Fibroblast of lung (primary cell): ENCODE results near the gene TNFSF12. TPM values are rescaled to one million over a fixed set of nuclear protein-coding genes. Genes with fewer than 3 reads are reported as not detected.
A peak's percentile ranks its signal among the peaks of the same experiment; 100 is the strongest.

ENCODE experiments used
- DNase-seq, 2 donors: peaks; one replicate each; pipeline versions ENCODE4 v3.0.0 to v3.0.0-alpha.2; 2010; ENCODE audit warnings: low read depth in 2 of 2
- H2AFZ ChIP-seq: 2 replicates; pipeline ENCODE4 v1.5.1; 2012; ENCODE audit warnings: low read length, control low read depth, inconsistent platforms
- H3K27ac ChIP-seq: 2 replicates; pipeline ENCODE4 v1.5.1; 2011; ENCODE audit warnings: low read length, control low read depth; ENCODE audit not compliant: insufficient read depth
- H3K27me3 ChIP-seq: 2 replicates; pipeline ENCODE4 v1.5.1; 2011; ENCODE audit warnings: mild to moderate bottlenecking, low read length; ENCODE audit not compliant: control insufficient read depth, insufficient read depth
- H3K36me3 ChIP-seq: 2 replicates; pipeline ENCODE4 v1.5.1; 2011; ENCODE audit warnings: low read length; ENCODE audit not compliant: control insufficient read depth, insufficient read depth
- H3K4me1 ChIP-seq: 2 replicates; pipeline ENCODE4 v1.5.1; 2011; ENCODE audit warnings: low read length; ENCODE audit not compliant: control insufficient read depth, insufficient read depth; ENCODE audit errors: extremely low read depth
- H3K4me2 ChIP-seq: 2 replicates; pipeline ENCODE4 v1.5.1; 2011; ENCODE audit warnings: low read length, control low read depth; ENCODE audit not compliant: insufficient read depth; ENCODE audit errors: extremely low read depth
- H3K4me3 ChIP-seq, 4 experiments: fragments of 200-600 bp in 1 of 4; sonication (generic) in 1 of 4; replicated peaks in 1 of 4; 2 replicates each; pipeline ENCODE4 v1.5.1; 2011 to 2016; ENCODE audit warnings: low read length in 4 of 4, low read depth in 3 of 4, mild to moderate bottlenecking in 3 of 4, control low read depth in 2 of 4, inconsistent platforms in 1 of 4, mixed read lengths in 1 of 4; ENCODE audit not compliant: insufficient read depth in 1 of 4; ENCODE audit errors: control extremely low read depth in 1 of 4
- H3K79me2 ChIP-seq: 2 replicates; pipeline ENCODE4 v1.5.1; 2012; ENCODE audit warnings: mild to moderate bottlenecking, low read length, inconsistent platforms; ENCODE audit not compliant: control insufficient read depth, insufficient read depth
- H3K9ac ChIP-seq: 2 replicates; pipeline ENCODE4 v1.5.1; 2011; ENCODE audit warnings: mild to moderate bottlenecking, low read length, control low read depth; ENCODE audit not compliant: insufficient read depth
- H3K9me3 ChIP-seq: 2 replicates; pipeline ENCODE4 v1.5.1; 2012; ENCODE audit warnings: low read depth, low read length; ENCODE audit not compliant: control insufficient read depth, insufficient read depth
- H4K20me1 ChIP-seq: 2 replicates; pipeline ENCODE4 v1.5.1; 2011; ENCODE audit warnings: low read length; ENCODE audit not compliant: control insufficient read depth, insufficient read depth; ENCODE audit errors: extremely low read depth
- CTCF ChIP-seq, 2 donors: IDR thresholded peaks in 1 of 2; conservative IDR thresholded peaks in 1 of 2; 1 replicate in 1 of 2; 2 replicates in 1 of 2; pipeline ENCODE4 v1.5.1; 2011 to 2012; ENCODE audit warnings: low read length in 2 of 2, control low read depth in 1 of 2, inconsistent platforms in 1 of 2, low read depth in 1 of 2, mild to moderate bottlenecking in 1 of 2
- EZH2 ChIP-seq: IDR thresholded peaks from 2 replicates; pipeline ENCODE4 v1.5.1; 2012; ENCODE audit warnings: low read length, control low read depth, mild to moderate bottlenecking; ENCODE audit errors: missing control alignments
- polyA plus RNA-seq, 2 donors: library from polyadenylated mRNA; depleted of rRNA in 1 of 2; stranded (reverse) in 1 of 2; unstranded in 1 of 2; fragments of >200 nt; gene quantifications; 2 replicates each; pipeline ENCODE4 v1.2.1, GENCODE V29; 2011 to 2012; ENCODE audit warnings: missing spikeins in 1 of 2
- total RNA-seq: library from RNA; depleted of rRNA; stranded (reverse); fragments of >200 nt; gene quantifications from 2 replicates; pipeline ENCODE4 v1.2.1, GENCODE V29; 2014

The TNFSF12 gene
- total and polyA plus RNA-seq, 2 donors (not counting 1 experiment from before 2014, with no cell fraction given): 9.6 to 34.4 TPM

GRCh38 chr17:7576432-7576937 lies 27.6 kb downstream of the TNFSF12 start:
- Histone ChIP-seq H3K4me3 (no peak overlapping the region), H3K79me2 (peaks cover 74% of the 10 kb centered on the region), H3K4me1 (peaks cover 42% of the 10 kb centered on the region), H3K9ac (no peak overlapping the region), H4K20me1 (peaks cover 14% of the 10 kb centered on the region), H3K4me2 (peak overlapping the region; percentile 4), H3K9me3 (no peaks in the 10 kb centered on the region), H3K27ac (no peak overlapping the region), H3K27me3 (no peaks in the 10 kb centered on the region), H3K36me3 (peaks cover 47% of the 10 kb centered on the region), H2AFZ (no peak overlapping the region)
- TF ChIP-seq CTCF (conservative IDR thresholded peaks at IDR 0.05 in 1 of 2, IDR thresholded peaks at IDR 0.05 in 1 of 2; ENCODE audit: low read depth in 1 of 2, low read length in 2 of 2) (no peak), EZH2 (no peak)
- DNase-seq: no peak

- H3K9me3 ChIP-seq: no peaks in the 10 kb centered on the region
- no peak for DNase-seq
- no peak overlapping the region for H2AFZ ChIP-seq
- peak overlapping the region; percentile 16 for H3K27ac ChIP-seq
- H3K4me3 ChIP-seq: no peak overlapping the region
- peaks cover 42% of the 10 kb centered on the region for H3K4me1 ChIP-seq
- peaks cover 75% of the 10 kb centered on the region for H3K79me2 ChIP-seq
- peak overlapping the region; percentile 49 for H3K4me2 ChIP-seq
- no peaks in the 10 kb centered on the region for H3K27me3 ChIP-seq
- no peak overlapping the region for H3K9ac ChIP-seq
- H3K36me3 ChIP-seq: peaks cover 47% of the 10 kb centered on the region
- TF ChIP-seq EZH2 (no peak), CTCF (conservative IDR thresholded peaks at IDR 0.05 in 1 of 2, IDR thresholded peaks at IDR 0.05 in 1 of 2; ENCODE audit: low read depth in 1 of 2, low read length in 2 of 2) (no peak)
- H4K20me1 ChIP-seq: peaks cover 14% of the 10 kb centered on the region
These were observed 28.7 kb downstream of the TNFSF12 start for GRCh38 chr17:7577327-7578199.

GRCh38 chr17:7579001-7579833 lies 30.4 kb downstream of the TNFSF12 start, which contains the start of gene CD68:
Gene CD68, plus strand, starts transcription at chr17:7579638. Its CDS starts 40 bp downstream, at chr17:7579678.
- DNase-seq: peak; percentile 85 to 92
- Histone ChIP-seq H3K27ac (peak within 1 kb of the TSS; percentile 84), H3K27me3 (no peaks in the 10 kb centered on the region), H2AFZ (no peak within 1 kb of the TSS), H4K20me1 (peaks cover 13% of the 10 kb centered on the region), H3K4me3 (peak within 1 kb of the TSS in 2 of 4 experiments; percentile 9 to 46), H3K36me3 (peaks cover 45% of the 10 kb centered on the region), H3K4me2 (peak within 1 kb of the TSS; percentile 28), H3K4me1 (peaks cover 47% of the 10 kb centered on the region), H3K9me3 (no peaks in the 10 kb centered on the region), H3K79me2 (peaks cover 63% of the 10 kb centered on the region), H3K9ac (peak within 1 kb of the TSS; percentile 33)
- no peak for TF ChIP-seq CTCF (conservative IDR thresholded peaks at IDR 0.05 in 1 of 2, IDR thresholded peaks at IDR 0.05 in 1 of 2; ENCODE audit: low read depth in 1 of 2, low read length in 2 of 2)
